HG03139 (cell line): ENCODE data around the gene FAM120C.

Experiments
- ATAC-seq: cut with Tn5 transposase; IDR thresholded peaks from one replicate; pipeline ENCODE4 v1.9.1; 2021; ENCODE audit not compliant: unreplicated experiment

FAM120C gene

DNA sequence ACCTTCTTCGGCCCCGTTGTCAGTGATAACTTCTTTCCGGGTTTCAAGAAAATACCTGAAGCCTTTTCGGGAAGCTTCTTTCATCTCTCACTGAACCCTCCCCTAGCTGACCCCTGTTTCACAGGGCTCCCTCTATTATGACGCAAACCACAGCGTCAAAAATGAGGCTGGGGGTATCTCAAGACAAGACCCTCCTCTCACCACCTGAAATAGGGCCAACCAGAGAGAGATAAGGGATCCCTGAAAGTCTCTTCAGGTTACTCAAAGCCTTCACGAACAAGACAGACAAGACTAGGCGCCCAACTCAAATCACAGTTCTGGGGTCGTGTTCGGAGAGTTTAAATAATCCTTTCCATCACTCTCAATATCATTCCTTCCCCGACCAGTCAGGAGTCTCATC is 140.0 kb downstream of the FAM120C start:
- no peak for ATAC-seq

DNA sequence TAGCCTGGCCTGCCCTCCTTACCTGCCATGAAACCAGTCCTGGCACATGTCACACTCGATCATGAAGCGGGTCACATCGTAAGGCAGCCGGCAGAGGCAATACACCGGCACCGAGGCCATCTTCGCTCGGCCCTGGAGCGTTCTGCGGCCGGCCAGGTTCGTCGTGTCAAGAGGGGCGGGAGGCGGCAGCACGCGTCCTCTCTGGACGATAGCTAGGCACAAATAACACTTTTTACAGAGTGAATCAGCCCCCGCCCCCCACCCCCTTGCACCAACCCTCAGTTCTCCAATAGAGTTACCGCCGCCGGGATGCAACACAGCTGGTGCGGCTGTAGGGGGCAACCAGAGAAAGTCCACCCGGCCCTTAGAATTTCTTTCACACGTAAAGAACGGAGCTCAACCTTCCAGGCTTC is 140.4 kb downstream of the FAM120C start:
- ATAC-seq: no peak

DNA sequence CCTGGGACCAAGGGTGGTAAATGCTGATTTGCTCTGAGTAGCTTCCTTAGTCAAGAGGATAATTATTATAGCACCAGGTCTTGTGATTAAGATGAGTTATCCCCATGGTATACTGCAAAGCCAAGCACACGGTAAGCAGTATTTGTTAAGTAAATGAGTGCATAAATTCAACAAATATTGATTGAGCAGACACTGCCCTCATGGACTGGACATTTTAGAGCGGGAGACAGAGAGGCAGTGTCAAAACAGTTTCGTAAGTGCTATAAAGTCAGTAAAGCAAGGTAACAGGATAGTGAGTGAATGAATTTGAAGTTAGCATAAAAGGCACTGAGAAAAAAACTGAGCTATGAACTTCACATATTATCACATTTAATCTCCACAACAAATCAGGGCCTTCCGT is 152.7 kb downstream of the FAM120C start:
- ATAC-seq: no peak

DNA sequence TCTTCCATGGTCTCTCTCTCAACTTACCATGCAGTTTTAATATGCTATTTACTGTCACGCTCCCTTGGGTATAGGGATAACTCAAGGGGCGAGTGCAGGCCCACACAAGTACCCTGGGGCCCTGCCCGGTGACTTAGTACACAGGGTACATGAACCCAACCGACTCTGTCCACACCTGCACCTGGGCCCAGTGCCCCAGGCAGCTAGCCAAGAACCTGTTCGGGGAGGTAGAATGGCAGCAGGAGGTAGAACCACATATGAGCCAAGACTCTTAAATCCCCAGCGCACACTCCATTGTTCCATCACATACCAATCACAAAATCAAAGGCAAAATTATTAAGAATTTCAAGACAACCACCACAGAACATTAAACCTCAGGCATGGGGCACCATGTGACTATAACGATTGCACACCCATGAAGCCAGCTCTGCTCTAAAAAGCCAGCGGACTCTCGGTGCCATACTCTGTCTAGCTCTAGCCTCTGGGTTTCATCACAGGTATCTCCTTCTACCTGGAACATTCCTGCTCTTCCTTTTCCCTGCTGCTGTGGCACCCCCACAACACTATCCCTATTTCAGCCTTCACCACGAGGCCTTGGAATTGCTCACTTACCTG is 153.4 kb downstream of the FAM120C start:
- no peak for ATAC-seq

DNA sequence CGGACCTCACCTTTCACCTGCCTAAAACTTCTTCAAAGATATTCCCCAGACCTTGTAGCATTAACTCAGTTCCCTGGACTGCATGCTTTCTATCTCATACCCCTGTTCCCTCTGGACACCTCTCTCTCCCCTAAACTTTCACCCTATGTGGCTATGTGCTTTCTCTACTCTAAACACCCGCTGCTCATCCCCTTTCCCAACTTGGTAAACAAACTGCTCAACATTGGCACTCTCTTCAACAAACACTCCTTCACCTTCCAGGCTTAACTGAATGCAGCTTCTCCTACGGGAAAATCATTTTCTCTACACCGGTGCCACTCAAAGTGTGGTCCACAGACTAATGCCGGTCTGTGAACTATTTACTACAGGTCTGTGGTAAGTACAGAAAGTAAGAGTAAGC is 158.7 kb downstream of the FAM120C start:
- ATAC-seq: no peak
